ENCODE results near the gene KCNJ5.

Gene KCNJ5

GRCh38 chr11:128920666-128921065, 29.5 kb downstream of the KCNJ5 start:
- no peak for TF ChIP-seq ZNF274 (IDR thresholded peaks at IDR 0.05; ENCODE audit: low read depth, low read length)
- no peak overlapping the region for H3K4me3 ChIP-seq (ENCODE audit: low read length)

- TF ChIP-seq ZNF274 (IDR thresholded peaks at IDR 0.05; ENCODE audit: low read depth, low read length): no peak
These were observed 30.6 kb downstream of the KCNJ5 start for GRCh38 chr11:128921793-128922192.

GRCh38 chr11:128924104-128924503, 32.9 kb downstream of the KCNJ5 start:
- H3K4me3 ChIP-seq (ENCODE audit: low read length): no peak overlapping the region
- no peak for TF ChIP-seq ZNF274 (IDR thresholded peaks at IDR 0.05; ENCODE audit: low read depth, low read length)

More at GRCh38 chr11:128921793-128922192, 30.6 kb downstream of the KCNJ5 start:
- H3K4me3 ChIP-seq (ENCODE audit: low read length): no peak overlapping the region

- H3K4me3 ChIP-seq (ENCODE audit: low read length): no peak overlapping the region
- no peak for TF ChIP-seq ZNF274 (IDR thresholded peaks at IDR 0.05; ENCODE audit: low read depth, low read length)
These were observed 33.5 kb downstream of the KCNJ5 start for GRCh38 chr11:128924510-128925249.

GRCh38 chr11:128925250-128925600, 34.1 kb downstream of the KCNJ5 start:
- no peak for TF ChIP-seq ZNF274 (IDR thresholded peaks at IDR 0.05; ENCODE audit: low read depth, low read length)
- no peak overlapping the region for H3K4me3 ChIP-seq (ENCODE audit: low read length)

GRCh38 chr11:128926000-128926399, 34.8 kb downstream of the KCNJ5 start:
- H3K4me3 ChIP-seq (ENCODE audit: low read length): no peak overlapping the region
- TF ChIP-seq ZNF274 (IDR thresholded peaks at IDR 0.05; ENCODE audit: low read depth, low read length): no peak

- no peak for TF ChIP-seq ZNF274 (IDR thresholded peaks at IDR 0.05; ENCODE audit: low read depth, low read length)
- no peak overlapping the region for H3K4me3 ChIP-seq (ENCODE audit: low read length)
These were observed 35.4 kb downstream of the KCNJ5 start for GRCh38 chr11:128926437-128927107.

- no peak overlapping the region for H3K4me3 ChIP-seq (ENCODE audit: low read length)
- no peak for TF ChIP-seq ZNF274 (IDR thresholded peaks at IDR 0.05; ENCODE audit: low read depth, low read length)
These were observed 35.9 kb downstream of the KCNJ5 start for GRCh38 chr11:128927108-128927461.

GRCh38 chr11:128927683-128928336, 36.7 kb downstream of the KCNJ5 start:
- H3K4me3 ChIP-seq (ENCODE audit: low read length): no peak overlapping the region
- no peak for TF ChIP-seq ZNF274 (IDR thresholded peaks at IDR 0.05; ENCODE audit: low read depth, low read length)

- no peak for TF ChIP-seq ZNF274 (IDR thresholded peaks at IDR 0.05; ENCODE audit: low read depth, low read length)
- no peak overlapping the region for H3K4me3 ChIP-seq (ENCODE audit: low read length)
These were observed 37.2 kb downstream of the KCNJ5 start for GRCh38 chr11:128928400-128928799.

GRCh38 chr11:128929468-128929867, 38.3 kb downstream of the KCNJ5 start:
- TF ChIP-seq ZNF274 (IDR thresholded peaks at IDR 0.05; ENCODE audit: low read depth, low read length): no peak

GRCh38 chr11:128929991-128930390, 38.8 kb downstream of the KCNJ5 start:
- no peak for TF ChIP-seq ZNF274 (IDR thresholded peaks at IDR 0.05; ENCODE audit: low read depth, low read length)
- H3K4me3 ChIP-seq (ENCODE audit: low read length): no peak overlapping the region

More at GRCh38 chr11:128929468-128929867, 38.3 kb downstream of the KCNJ5 start:
- no peak overlapping the region for H3K4me3 ChIP-seq (ENCODE audit: low read length)

GRCh38 chr11:128931066-128931465, 39.9 kb downstream of the KCNJ5 start:
- no peak for TF ChIP-seq ZNF274 (IDR thresholded peaks at IDR 0.05; ENCODE audit: low read depth, low read length)
- no peak overlapping the region for H3K4me3 ChIP-seq (ENCODE audit: low read length)

- no peak for TF ChIP-seq ZNF274 (IDR thresholded peaks at IDR 0.05; ENCODE audit: low read depth, low read length)
- H3K4me3 ChIP-seq (ENCODE audit: low read length): no peak overlapping the region
These were observed 40.5 kb downstream of the KCNJ5 start for GRCh38 chr11:128931668-128932067.

All from GM08714 (cell line).